KOPT-K1 (cell line): Measurements from ENCODE around the gene RARB.

Experiments
- H3K27ac ChIP-seq: fragments of 200-600 bp; sonication (generic); 2 replicates; pipeline ENCODE4 v1.5.1; 2016; ENCODE audit warnings: antibody characterized with exemption, mild to moderate bottlenecking, low read depth, low read length; ENCODE audit not compliant: poor library complexity, severe bottlenecking
- H3K36me3 ChIP-seq: fragments of 200-600 bp; sonication (generic); 2 replicates; pipeline ENCODE4 v1.5.1; 2017; ENCODE audit warnings: antibody characterized with exemption, mild to moderate bottlenecking, low read length, moderate library complexity; ENCODE audit not compliant: insufficient read depth
- H3K9me3 ChIP-seq: fragments of 200-600 bp; sonication (generic); 2 replicates; pipeline ENCODE4 v1.5.1; 2017; ENCODE audit warnings: antibody characterized with exemption, low read length, mild to moderate bottlenecking; ENCODE audit not compliant: insufficient read depth, poor library complexity, severe bottlenecking

Gene RARB

GRCh38 chr3:25430287-25430934 is 2.3 kb downstream of the RARB start:
- H3K36me3 ChIP-seq, result no peaks in the 10 kb centered on the region
- no peak overlapping the region for H3K27ac ChIP-seq
- no peaks in the 10 kb centered on the region for H3K9me3 ChIP-seq

- H3K9me3 ChIP-seq, result no peaks in the 10 kb centered on the region
- no peaks in the 10 kb centered on the region for H3K36me3 ChIP-seq
- no peak overlapping the region for H3K27ac ChIP-seq
These were observed 3.1 kb downstream of the RARB start for GRCh38 chr3:25430935-25431770.

GRCh38 chr3:25432176-25432720 is 4.2 kb downstream of the RARB start:
- Histone ChIP-seq H3K9me3 (no peaks in the 10 kb centered on the region), H3K36me3 (no peaks in the 10 kb centered on the region), H3K27ac (no peak overlapping the region)

GRCh38 chr3:25433106-25433505 is 5.0 kb downstream of the RARB start:
- Histone ChIP-seq H3K9me3 (no peaks in the 10 kb centered on the region), H3K27ac (no peak overlapping the region), H3K36me3 (no peaks in the 10 kb centered on the region)

GRCh38 chr3:25433868-25434267 is 5.8 kb downstream of the RARB start:
- no peaks in the 10 kb centered on the region for H3K36me3 ChIP-seq
- no peaks in the 10 kb centered on the region for H3K9me3 ChIP-seq
- H3K27ac ChIP-seq, result no peak overlapping the region

- Histone ChIP-seq H3K27ac (no peak overlapping the region), H3K36me3 (no peaks in the 10 kb centered on the region)
These were observed 9.9 kb downstream of the RARB start for GRCh38 chr3:25437953-25438352.

GRCh38 chr3:25438791-25439555 is 10.9 kb downstream of the RARB start:
- H3K9me3 ChIP-seq, result no peaks in the 10 kb centered on the region
- no peaks in the 10 kb centered on the region for H3K36me3 ChIP-seq
- H3K27ac ChIP-seq, result no peak overlapping the region

More at GRCh38 chr3:25437953-25438352, 9.9 kb downstream of the RARB start:
- no peaks in the 10 kb centered on the region for H3K9me3 ChIP-seq

- H3K36me3 ChIP-seq, result no peaks in the 10 kb centered on the region
- no peaks in the 10 kb centered on the region for H3K9me3 ChIP-seq
- no peak overlapping the region for H3K27ac ChIP-seq
These were observed 13.3 kb downstream of the RARB start for GRCh38 chr3:25441234-25441856.

GRCh38 chr3:25442486-25442885 is 14.4 kb downstream of the RARB start:
- no peaks in the 10 kb centered on the region for H3K36me3 ChIP-seq
- H3K27ac ChIP-seq, result no peak overlapping the region
- H3K9me3 ChIP-seq, result no peaks in the 10 kb centered on the region

- H3K9me3 ChIP-seq, result no peaks in the 10 kb centered on the region
- H3K27ac ChIP-seq, result no peak overlapping the region
These were observed 16.2 kb downstream of the RARB start for GRCh38 chr3:25444273-25444672.

GRCh38 chr3:25445731-25446130 is 17.7 kb downstream of the RARB start:
- Histone ChIP-seq H3K36me3 (no peaks in the 10 kb centered on the region), H3K9me3 (no peaks in the 10 kb centered on the region), H3K27ac (no peak overlapping the region)

More at GRCh38 chr3:25444273-25444672, 16.2 kb downstream of the RARB start:
- H3K36me3 ChIP-seq, result no peaks in the 10 kb centered on the region

GRCh38 chr3:25447285-25447684 is 19.2 kb downstream of the RARB start:
- H3K36me3 ChIP-seq, result no peaks in the 10 kb centered on the region
- H3K27ac ChIP-seq, result no peak overlapping the region
- H3K9me3 ChIP-seq, result no peaks in the 10 kb centered on the region

- Histone ChIP-seq H3K9me3 (no peaks in the 10 kb centered on the region), H3K27ac (no peak overlapping the region), H3K36me3 (no peaks in the 10 kb centered on the region)
These were observed 19.9 kb downstream of the RARB start for GRCh38 chr3:25447925-25448324.

- Histone ChIP-seq H3K36me3 (no peaks in the 10 kb centered on the region), H3K9me3 (no peaks in the 10 kb centered on the region), H3K27ac (no peak overlapping the region)
These were observed 21.0 kb downstream of the RARB start for GRCh38 chr3:25448750-25449692.
